NCI-H345 treated with DMSO at 0.1 percent for 48 hours (cell line): ENCODE data around the gene INAFM2.
A peak's percentile ranks its signal among the peaks of the same experiment; 100 is the strongest.

Experiments
- DNase-seq: peaks from one replicate; lab custom pipeline; 2025; ENCODE audit not compliant: unreplicated experiment; lab: John Stamatoyannopoulos, UW

INAFM2 gene

DNA sequence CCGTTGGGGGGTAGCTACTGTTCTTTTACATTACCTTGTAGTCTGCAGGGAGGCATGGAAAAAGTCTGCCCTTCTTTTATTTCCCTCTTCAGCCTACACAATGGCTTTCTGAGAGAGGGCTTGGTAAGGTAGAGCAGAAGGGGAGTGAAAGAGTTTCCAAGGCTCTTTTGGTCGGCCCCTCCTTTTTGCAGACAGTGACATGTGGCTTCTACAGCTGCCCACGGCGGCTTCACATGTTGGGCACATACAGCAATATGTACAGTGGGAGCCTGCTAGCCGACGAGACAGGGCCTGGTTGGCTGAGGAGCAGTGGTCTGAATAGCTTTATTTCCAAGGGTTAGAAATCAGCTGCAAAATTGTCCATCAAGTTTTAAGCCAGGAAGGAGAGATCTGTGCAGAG is 4.0 kb downstream of the INAFM2 start:
- no peak for DNase-seq

DNA sequence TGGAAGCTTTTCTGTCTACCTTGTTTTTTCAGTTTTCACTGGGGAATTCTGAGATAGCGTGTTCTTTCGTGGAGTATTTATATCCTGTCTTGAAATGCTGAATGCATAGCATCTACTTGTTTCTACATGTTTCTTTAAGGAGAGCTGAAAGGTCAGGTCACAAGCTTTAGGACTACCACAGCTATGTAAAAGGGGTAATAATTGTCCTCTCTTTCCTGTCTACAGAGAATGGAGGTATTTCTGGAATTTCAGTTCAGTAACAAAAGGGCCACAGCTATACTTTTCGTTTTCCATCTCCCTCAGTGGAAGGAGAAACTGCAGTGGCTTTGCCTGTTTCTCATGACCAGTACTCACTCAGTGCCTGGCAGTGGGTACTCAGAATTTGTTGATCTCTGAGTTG is 4.7 kb downstream of the INAFM2 start:
- DNase-seq: no peak

- DNase-seq: no peak
Measured at GRCh38 chr15:40328751-40329150, 5.3 kb downstream of the INAFM2 start.

DNA sequence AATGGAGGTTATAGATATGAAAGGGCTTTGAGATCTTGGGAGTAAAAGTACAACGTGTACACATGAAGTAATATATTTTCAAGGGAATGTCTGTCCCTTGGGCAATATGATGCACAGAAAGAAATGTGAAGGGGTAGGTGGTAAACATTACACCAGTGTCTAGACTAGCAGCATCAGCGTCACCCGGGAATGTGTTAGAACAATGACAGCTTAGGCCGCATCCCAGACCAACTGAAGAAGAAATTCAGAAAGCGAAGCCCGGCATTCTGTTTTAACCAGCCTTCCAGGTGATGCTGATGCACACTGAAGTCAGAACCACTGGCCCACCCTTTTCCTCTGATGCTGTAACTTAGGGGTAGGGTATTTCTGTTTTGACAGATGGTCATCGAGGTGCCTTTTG is 6.3 kb downstream of the INAFM2 start:
- no peak for DNase-seq

DNA sequence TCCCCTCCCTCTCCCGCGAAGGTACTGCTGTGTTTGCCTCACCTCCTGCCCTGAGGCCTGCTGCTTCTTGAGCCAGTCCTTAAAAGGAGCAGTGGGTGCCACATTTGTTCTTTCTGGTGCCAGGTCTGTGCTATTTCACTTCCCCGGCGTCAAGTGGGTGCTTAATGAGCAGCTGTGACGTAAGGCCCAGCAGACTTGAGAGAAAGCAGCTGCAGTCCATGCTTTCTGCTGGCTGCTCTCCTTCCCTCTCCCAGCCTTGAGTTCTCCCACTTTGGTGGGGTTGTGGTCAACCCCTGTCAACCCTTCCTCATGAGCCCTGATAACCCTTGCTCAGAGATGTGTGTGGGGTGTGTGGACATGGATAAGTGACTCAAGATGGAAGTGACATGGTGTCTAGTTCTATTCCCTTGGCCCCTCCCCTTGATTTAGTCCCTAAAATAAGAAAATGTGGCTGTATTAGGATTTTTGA is 6.9 kb downstream of the INAFM2 start:
- DNase-seq: no peak

- DNase-seq: no peak
Measured at GRCh38 chr15:40331026-40331425, 7.5 kb downstream of the INAFM2 start.

DNA sequence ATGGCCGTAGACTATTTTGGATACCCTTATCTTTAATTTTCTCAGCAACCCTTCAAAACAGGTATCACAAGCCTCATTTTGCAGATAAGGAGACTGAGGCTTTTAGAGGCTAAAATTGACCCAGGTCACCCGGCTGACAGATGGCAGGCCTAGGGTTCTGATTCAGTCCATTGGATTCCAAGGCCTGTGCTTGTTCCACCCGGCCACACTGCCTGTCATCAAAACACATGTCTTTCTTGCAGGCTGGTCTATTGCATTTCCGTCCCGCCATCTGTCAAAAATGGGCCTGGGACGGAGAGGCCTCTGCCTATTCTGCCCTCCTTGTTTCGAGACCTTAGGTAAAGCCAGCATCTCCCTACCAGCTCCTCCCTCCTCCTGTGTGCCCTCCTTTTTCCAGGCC is 8.1 kb downstream of the INAFM2 start:
- DNase-seq: no peak

DNA sequence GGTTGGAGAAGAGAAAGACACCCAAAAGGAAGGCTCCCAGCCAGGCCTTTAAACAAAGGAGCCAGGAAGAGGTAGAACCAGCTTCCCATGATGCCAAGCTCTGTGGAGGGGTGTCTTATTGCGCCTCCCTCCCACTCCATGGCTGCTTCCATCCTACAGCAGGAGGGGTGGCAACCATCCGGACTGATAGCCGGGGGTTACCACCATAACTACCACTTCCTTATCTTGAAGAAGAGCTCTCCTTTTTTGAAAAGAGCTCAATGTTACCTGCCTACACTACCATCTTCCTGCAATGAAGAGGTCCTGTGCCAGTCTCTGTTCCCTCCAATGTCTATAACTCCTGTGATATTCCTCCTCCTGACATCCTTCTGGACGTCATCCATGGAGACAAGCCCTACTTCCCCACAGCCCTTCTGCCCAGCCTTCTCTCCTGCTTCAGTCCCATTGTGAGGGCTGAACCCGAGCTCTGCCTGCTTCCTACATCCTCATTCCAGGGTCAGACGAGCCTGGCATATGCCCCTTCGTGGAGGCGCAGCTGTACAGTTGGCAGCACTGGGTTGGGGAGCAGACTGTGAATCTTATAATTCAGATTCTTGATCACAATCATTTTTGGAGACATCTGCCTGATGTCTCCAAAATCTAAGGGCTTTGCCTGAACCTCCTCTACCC is 8.8 kb downstream of the INAFM2 start:
- no peak for DNase-seq

DNA sequence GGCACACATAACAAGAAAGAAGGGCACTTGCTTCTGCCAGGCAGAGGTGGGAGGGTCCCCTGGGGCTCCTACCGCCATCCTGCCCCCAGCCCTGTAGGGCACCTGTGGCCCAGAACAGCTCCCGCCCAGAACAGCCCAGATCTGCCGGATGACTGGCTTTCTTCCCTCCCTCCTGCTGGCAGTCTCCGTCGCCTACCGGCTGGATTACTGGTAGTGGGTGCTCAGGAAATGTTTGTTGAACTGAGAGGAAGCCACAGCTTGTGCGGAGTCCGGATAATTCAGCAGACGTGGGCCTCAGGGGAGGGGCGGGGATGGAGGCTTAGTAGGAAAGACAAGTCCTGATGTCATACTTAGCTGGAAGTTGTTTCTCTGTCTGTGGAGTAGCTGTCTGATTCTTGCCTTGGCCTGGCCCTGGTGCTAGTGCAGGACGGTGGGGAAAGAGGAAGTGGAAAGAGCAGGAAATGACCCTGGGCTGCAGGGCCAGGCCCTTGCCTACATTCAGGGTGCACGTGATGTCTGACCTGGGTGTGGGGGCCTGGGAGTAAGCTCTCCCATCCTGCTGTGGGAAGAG is 10.5 kb downstream of the INAFM2 start:
- no peak for DNase-seq

- DNase-seq: no peak
Measured at GRCh38 chr15:40334541-40334940, 11.0 kb downstream of the INAFM2 start.

- no peak for DNase-seq
Measured at GRCh38 chr15:40334941-40335795, 11.7 kb downstream of the INAFM2 start.

- DNase-seq: no peak
Measured at GRCh38 chr15:40335938-40336743, 12.6 kb downstream of the INAFM2 start.

DNA sequence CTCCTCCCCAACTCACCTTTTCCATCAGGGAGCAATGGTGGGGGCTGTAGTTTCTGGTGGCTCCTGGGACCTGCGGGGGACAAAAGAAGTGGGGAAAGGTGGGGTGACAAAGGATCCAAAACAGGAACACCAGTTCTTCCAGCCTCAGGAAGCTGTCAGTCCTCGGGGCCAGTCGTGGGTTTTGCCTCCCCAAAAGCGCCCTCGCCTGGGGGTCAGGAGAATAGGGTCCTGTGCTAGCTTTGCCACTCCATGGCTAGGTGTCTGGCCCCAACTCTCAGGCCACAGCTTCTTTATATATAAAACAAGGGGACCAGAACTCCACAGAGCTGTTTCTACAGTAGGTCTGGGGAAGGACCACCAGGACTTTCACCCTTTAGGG is 13.2 kb downstream of the INAFM2 start:
- DNase-seq: no peak

DNA sequence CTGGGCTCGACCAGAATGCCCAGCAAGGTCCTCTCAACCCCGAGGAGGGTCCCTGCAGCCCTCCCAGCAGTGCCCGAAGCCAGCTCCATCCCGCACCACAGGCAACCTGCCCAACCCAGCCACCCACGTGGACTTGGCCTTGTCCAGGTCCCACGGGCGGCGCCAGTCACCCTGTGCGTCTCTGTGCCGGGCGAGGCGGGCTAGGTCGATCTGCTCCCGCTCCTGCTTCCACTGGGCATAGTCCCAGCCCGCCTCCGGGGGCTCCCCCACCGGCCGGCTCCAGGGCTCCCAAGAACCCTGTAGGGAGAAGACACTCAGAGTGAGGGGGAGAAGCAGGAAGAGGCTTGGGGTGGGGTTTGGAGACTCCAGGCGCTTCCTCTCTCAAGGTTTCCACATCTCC is 14.1 kb downstream of the INAFM2 start:
- no peak for DNase-seq

DNA sequence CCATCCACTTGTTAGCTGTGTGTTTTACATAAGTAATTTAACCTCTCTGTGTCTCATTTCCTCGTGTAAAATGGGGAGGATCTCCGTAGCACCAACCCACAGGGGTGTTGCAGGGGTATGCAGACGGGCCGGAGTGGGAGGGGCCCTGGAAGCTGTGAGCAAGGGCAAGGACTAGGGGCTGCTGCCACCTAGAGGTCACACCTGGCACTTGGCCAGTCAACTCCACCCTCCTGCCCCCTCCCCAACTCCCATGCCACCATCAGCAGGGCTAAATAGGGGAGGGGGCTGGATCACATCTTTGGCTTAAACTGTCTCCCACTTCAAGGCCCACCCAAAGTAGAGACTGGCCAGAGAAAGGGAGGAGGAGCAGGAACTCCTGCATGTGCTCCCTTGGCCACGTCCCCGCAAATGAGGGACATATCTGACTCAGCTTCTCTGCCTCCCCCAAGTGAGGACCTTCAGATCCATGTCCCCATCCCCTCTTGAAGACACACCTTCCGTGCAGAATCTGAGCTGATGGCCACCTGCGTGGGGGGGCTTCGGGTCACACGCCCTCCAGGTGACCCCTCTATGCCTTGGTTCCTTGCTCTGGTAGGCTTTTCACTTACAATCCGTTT is 14.7 kb downstream of the INAFM2 start:
- DNase-seq: peak; percentile 24

GRCh38 chr15:40338921-40339620 is 15.6 kb downstream of the INAFM2 start:
- no peak for DNase-seq

DNA sequence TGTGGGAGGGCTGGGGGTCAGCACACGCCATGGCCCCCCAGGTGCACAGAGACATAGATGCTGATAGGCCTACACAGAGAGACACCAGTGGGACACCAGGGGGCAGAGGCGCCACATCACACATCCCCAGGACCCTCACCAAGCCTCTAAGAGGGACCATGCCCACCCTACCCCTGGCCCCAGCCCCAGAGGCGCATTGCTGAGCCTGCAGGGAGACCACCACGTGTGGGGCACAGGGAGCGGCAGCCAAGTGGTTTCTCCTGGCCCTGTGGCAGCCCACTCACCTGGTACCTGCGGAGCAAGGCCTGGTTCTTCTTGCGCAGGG is 16.1 kb downstream of the INAFM2 start:
- DNase-seq: no peak

DNA sequence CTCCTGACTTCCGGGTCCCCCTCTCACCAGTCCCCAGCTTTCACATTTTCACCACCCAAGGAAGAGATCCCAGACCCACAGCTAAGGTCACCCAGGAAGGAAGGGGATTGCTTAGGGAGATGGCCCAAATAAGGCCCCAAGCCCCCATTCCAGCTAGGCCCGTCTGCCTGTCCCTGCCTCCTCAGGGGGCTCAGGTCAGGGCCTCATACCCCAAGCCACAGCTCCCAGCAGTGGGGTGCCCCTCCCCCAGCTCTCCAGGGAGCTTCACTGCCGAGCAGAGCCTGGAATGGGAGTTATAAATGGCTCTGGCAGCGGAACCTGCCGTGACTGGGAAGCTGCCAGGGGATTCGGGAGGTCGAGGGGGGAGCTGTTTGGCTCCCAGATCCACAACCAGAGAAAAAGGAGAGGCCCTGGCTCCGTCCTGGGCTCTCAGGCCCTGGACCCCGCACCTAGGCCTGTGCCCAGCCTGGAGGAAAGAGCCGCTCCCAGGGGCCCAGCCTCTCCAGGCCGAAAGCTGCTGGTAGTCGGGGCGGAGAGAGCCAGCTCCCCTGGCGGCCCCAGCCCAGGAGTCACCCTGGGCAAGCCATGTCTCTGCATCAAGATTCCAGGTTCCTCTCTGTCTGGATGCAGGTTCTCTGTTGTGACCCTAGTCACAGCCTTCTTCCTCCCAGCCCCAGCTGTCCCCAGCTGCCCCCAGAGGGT is 16.7 kb downstream of the INAFM2 start:
- DNase-seq: no peak

GRCh38 chr15:40340740-40341400 is 17.4 kb downstream of the INAFM2 start, which contains the start of gene CCDC9B:
TSS of gene CCDC9B (minus strand) at chr15:40340939. CDS start at chr15:40340819, 120 bp downstream.
- peak; percentile 52 for DNase-seq
